SK-N-SH (cell line): Measurements from ENCODE around the gene TMEM179. TPM values are rescaled to one million over a fixed set of nuclear protein-coding genes. Genes with fewer than 3 reads are reported as not detected.

ENCODE experiments used
- CTCF ChIA-PET: fragments of 300-600, 350-600 bp; formaldehyde crosslinking; extraction: SDS; loops from one replicate; lab custom pipeline; 2021; lab: Yijun Ruan, JAX
- POLR2A ChIA-PET: fragments of 350-600 bp; sonication (Branson Sonifier 250); formaldehyde crosslinking; extraction: SDS; loops from one replicate; lab custom pipeline; 2020; ENCODE audit warnings: antibody characterized with exemption, inconsistent platforms; lab: Yijun Ruan, JAX
- DNase-seq: peaks from one replicate; pipeline ENCODE4 v3.0.0; 2012
- H2AFZ ChIP-seq: fragments of 200-600 bp; sonication (generic); 2 replicates; pipeline ENCODE4 v1.8.1; 2016; ENCODE audit warnings: antibody characterized with exemption, mild to moderate bottlenecking, low read depth
- H3F3A ChIP-seq: fragments of 200-600 bp; sonication (generic); replicated peaks from 2 replicates; pipeline ENCODE3; 2016; ENCODE audit warnings: antibody characterized with exemption, mild to moderate bottlenecking; ENCODE audit not compliant: insufficient read depth
- H3K27ac ChIP-seq, 2 experiments: fragments of 200-500 bp in 1 of 2; fragments of 200-600 bp in 1 of 2; sonication (Bioruptor generic) in 1 of 2; sonication (generic), shearing (Covaris generic) in 1 of 2; 2 replicates each; pipeline versions ENCODE4 v1.5.1 to v1.6.1; 2014 to 2016; ENCODE audit warnings: low read depth in 2 of 2, inconsistent platforms in 1 of 2, low read length in 1 of 2, mild to moderate bottlenecking in 1 of 2, mixed read lengths in 1 of 2
- H3K27me3 ChIP-seq: fragments of 200-600 bp; sonication (generic), shearing (Covaris generic); 2 replicates; pipeline ENCODE4 v1.6.1; 2016; ENCODE audit warnings: mixed run types; ENCODE audit not compliant: insufficient read depth
- H3K36me3 ChIP-seq, 2 experiments: fragments of 200-500 bp in 1 of 2; fragments of 200-600 bp in 1 of 2; sonication (Bioruptor generic) in 1 of 2; sonication (generic) in 1 of 2; replicated peaks in 1 of 2; 2 replicates each; pipeline versions ENCODE3 to v1.5.1; 2014 to 2016; ENCODE audit warnings: low read length in 1 of 2, mild to moderate bottlenecking in 1 of 2; ENCODE audit not compliant: insufficient read depth in 2 of 2, control insufficient read depth in 1 of 2
- H3K4me1 ChIP-seq, 2 experiments: fragments of 200-500 bp in 1 of 2; fragments of 200-600 bp in 1 of 2; sonication (Bioruptor generic) in 1 of 2; sonication (generic), shearing (Covaris generic) in 1 of 2; 2 replicates each; pipeline versions ENCODE4 v1.5.1 to v1.6.1; 2014 to 2016; ENCODE audit warnings: low read depth in 1 of 2, low read length in 1 of 2, mixed run types in 1 of 2; ENCODE audit not compliant: insufficient read depth in 2 of 2, control insufficient read depth in 1 of 2
- H3K4me2 ChIP-seq: fragments of 200-600 bp; sonication (generic), shearing (Covaris generic); 2 replicates; pipeline ENCODE4 v1.6.1; 2017; ENCODE audit warnings: mixed run types
- H3K4me3 ChIP-seq, 2 experiments: fragments of 200-500 bp in 1 of 2; fragments of 200-600 bp in 1 of 2; sonication (Bioruptor generic) in 1 of 2; sonication (generic), shearing (Covaris generic) in 1 of 2; 2 replicates each; pipeline versions ENCODE4 v1.5.1 to v1.8.1; 2014 to 2016; ENCODE audit warnings: low read depth in 2 of 2, inconsistent platforms in 1 of 2, low read length in 1 of 2, mild to moderate bottlenecking in 1 of 2, mixed read lengths in 1 of 2, moderate library complexity in 1 of 2
- H3K79me2 ChIP-seq: fragments of 200-600 bp; sonication (generic); 2 replicates; pipeline ENCODE4 v1.8.1; 2017; ENCODE audit warnings: mild to moderate bottlenecking; ENCODE audit not compliant: insufficient read depth
- H3K9ac ChIP-seq: fragments of 200-600 bp; sonication (generic); 2 replicates; pipeline ENCODE4 v1.6.1; 2017; ENCODE audit warnings: mixed run types
- H3K9me2 ChIP-seq: fragments of 200-600 bp; sonication (generic); 2 replicates; pipeline ENCODE4 v1.6.1; 2017; ENCODE audit warnings: mixed run types
- H3K9me3 ChIP-seq: fragments of 200-600 bp; sonication (generic); 2 replicates; pipeline ENCODE4 v1.6.1; 2017; ENCODE audit warnings: mixed run types, mild to moderate bottlenecking, moderate library complexity
- H4K20me1 ChIP-seq: fragments of 200-600 bp; sonication (generic); 2 replicates; pipeline ENCODE4 v1.6.1; 2017; ENCODE audit warnings: mild to moderate bottlenecking, mixed run types; ENCODE audit not compliant: insufficient read depth
- ELF1 ChIP-seq: IDR thresholded peaks from 2 replicates; pipeline ENCODE4 v1.4.0; 2012
- EP300 ChIP-seq, 2 experiments: IDR thresholded peaks; 2 replicates each; pipeline versions ENCODE4 v1.4.0 to v1.6.1; 2012; ENCODE audit warnings: borderline replicate concordance in 1 of 2, low read depth in 1 of 2, low read length in 1 of 2
- FOXM1 ChIP-seq: IDR thresholded peaks from 2 replicates; pipeline ENCODE4 v1.4.0; 2012; ENCODE audit warnings: low read depth, mild to moderate bottlenecking
- GABPA ChIP-seq: IDR thresholded peaks from 2 replicates; pipeline ENCODE4 v1.4.0; 2012; ENCODE audit warnings: low read depth, mild to moderate bottlenecking
- JUND ChIP-seq: IDR thresholded peaks from 2 replicates; pipeline ENCODE4 v1.4.0; 2012
- MEF2A ChIP-seq: IDR thresholded peaks from 2 replicates; pipeline ENCODE4 v1.4.0; 2012; ENCODE audit warnings: low read depth, borderline replicate concordance
- NRF1 ChIP-seq: IDR thresholded peaks from 2 replicates; pipeline ENCODE4 v1.6.1; 2012; ENCODE audit warnings: low read depth, mild to moderate bottlenecking, low read length
- POLR2AphosphoS5 ChIP-seq: IDR thresholded peaks from 2 replicates; pipeline ENCODE4 v1.6.1; 2012; ENCODE audit warnings: low read depth, low read length
- RAD21 ChIP-seq: IDR thresholded peaks from 2 replicates; pipeline ENCODE4 v1.6.1; 2012; ENCODE audit warnings: mild to moderate bottlenecking, low read length
- RCOR1 ChIP-seq: fragments of 150-350 bp; IDR thresholded peaks from 2 replicates; pipeline ENCODE4 v1.6.1; 2017; ENCODE audit warnings: antibody characterized with exemption, low read length
- RXRA ChIP-seq: IDR thresholded peaks from 2 replicates; pipeline ENCODE4 v1.4.0; 2012; ENCODE audit warnings: low read depth, mild to moderate bottlenecking, borderline replicate concordance
- SMC3 ChIP-seq: IDR thresholded peaks from 2 replicates; pipeline ENCODE4 v1.6.1; 2012; ENCODE audit warnings: low read depth, low read length, improper control_type of control experiment
- TAF1 ChIP-seq: IDR thresholded peaks from 2 replicates; pipeline ENCODE4 v1.6.1; 2012; ENCODE audit warnings: low read depth, mild to moderate bottlenecking, low read length, moderate library complexity, borderline replicate concordance
- TCF12 ChIP-seq: IDR thresholded peaks from 2 replicates; pipeline ENCODE4 v1.4.0; 2012
- TEAD4 ChIP-seq: IDR thresholded peaks from 2 replicates; pipeline ENCODE4 v1.4.0; 2012; ENCODE audit warnings: mild to moderate bottlenecking, borderline replicate concordance; ENCODE audit not compliant: insufficient read depth
- WGBS: methylation state at CpG from one replicate; pipeline ENCODE4 v1.1.6; 2017; ENCODE audit warnings: low lambda C conversion rate; 5-methylcytosine and 5-hydroxymethylcytosine counted together
- polyA plus RNA-seq, 3 experiments: library from polyadenylated mRNA; depleted of rRNA; stranded (reverse); fragments of >200 nt; gene quantifications; 2 replicates each; pipeline ENCODE4 v1.2.3, GENCODE V29; 2012
- TF ChIP-seq, protein P1 (sequence below): IDR thresholded peaks from 2 replicates; pipeline ENCODE4 v1.6.1; 2012; ENCODE audit warnings: mild to moderate bottlenecking, low read depth, low read length, moderate library complexity
- TF ChIP-seq, protein P2 (sequence below): IDR thresholded peaks from 2 replicates; pipeline ENCODE4 v1.4.0; 2012; ENCODE audit warnings: low read depth, borderline replicate concordance
- TF ChIP-seq, protein P3 (sequence below): fragments of 150-350 bp; IDR thresholded peaks from 2 replicates; pipeline ENCODE4 v1.6.1; 2017; ENCODE audit warnings: antibody characterized with exemption, low read length, low read depth, borderline replicate concordance
- TF ChIP-seq, protein P4 (sequence below): fragments of 150-350 bp; IDR thresholded peaks from 2 replicates; pipeline ENCODE4 v1.6.1; 2016; ENCODE audit warnings: mild to moderate bottlenecking, low read depth, low read length
- TF ChIP-seq, protein P5 (sequence below): IDR thresholded peaks from 2 replicates; pipeline ENCODE4 v1.4.0; 2012; ENCODE audit warnings: low read depth

Gene TMEM179
- polyA plus RNA-seq, 1 of the 3 experiments (the other 2 are of a cell fraction), result 1.7 TPM

DNA sequence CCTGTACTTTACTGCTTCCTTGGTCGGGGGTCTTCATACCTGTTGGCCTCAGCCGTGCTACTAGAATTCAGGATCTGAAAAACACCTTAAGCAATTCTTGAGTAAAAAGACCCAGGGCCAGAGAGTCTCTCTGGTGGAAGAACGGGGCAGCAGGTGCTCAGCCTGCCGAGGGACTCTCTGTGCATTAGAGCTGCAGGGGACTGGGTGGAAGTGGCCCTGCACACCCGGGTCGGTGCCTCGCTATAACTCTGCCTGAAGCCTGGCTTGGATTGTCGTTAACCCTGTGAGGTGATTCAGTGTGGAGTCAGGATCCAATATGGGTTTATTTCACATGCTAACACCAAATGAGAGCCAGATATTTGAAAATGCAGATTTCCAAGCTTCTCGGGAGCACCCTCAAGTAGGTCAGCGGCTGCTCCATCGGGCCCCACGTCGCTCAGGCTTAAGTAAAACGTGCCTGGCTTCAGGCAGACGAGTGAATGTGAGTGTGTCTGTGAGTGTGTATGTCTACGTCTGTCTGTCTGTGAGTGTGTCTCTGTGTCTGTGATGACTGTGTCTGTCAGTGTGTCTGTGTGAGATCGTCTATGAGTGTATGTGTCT lies 60.1 kb downstream of the TMEM179 start (continued):
- TF ChIP-seq POLR2AphosphoS5 (no peak), TCF12 (no peak), GABPA (no peak), TAF1 (no peak), RCOR1 (no peak), ELF1 (no peak), JUND (no peak), RXRA (no peak)
- TF ChIP-seq, protein P1, sequence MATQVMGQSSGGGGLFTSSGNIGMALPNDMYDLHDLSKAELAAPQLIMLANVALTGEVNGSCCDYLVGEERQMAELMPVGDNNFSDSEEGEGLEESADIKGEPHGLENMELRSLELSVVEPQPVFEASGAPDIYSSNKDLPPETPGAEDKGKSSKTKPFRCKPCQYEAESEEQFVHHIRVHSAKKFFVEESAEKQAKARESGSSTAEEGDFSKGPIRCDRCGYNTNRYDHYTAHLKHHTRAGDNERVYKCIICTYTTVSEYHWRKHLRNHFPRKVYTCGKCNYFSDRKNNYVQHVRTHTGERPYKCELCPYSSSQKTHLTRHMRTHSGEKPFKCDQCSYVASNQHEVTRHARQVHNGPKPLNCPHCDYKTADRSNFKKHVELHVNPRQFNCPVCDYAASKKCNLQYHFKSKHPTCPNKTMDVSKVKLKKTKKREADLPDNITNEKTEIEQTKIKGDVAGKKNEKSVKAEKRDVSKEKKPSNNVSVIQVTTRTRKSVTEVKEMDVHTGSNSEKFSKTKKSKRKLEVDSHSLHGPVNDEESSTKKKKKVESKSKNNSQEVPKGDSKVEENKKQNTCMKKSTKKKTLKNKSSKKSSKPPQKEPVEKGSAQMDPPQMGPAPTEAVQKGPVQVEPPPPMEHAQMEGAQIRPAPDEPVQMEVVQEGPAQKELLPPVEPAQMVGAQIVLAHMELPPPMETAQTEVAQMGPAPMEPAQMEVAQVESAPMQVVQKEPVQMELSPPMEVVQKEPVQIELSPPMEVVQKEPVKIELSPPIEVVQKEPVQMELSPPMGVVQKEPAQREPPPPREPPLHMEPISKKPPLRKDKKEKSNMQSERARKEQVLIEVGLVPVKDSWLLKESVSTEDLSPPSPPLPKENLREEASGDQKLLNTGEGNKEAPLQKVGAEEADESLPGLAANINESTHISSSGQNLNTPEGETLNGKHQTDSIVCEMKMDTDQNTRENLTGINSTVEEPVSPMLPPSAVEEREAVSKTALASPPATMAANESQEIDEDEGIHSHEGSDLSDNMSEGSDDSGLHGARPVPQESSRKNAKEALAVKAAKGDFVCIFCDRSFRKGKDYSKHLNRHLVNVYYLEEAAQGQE, result no peak

DNA sequence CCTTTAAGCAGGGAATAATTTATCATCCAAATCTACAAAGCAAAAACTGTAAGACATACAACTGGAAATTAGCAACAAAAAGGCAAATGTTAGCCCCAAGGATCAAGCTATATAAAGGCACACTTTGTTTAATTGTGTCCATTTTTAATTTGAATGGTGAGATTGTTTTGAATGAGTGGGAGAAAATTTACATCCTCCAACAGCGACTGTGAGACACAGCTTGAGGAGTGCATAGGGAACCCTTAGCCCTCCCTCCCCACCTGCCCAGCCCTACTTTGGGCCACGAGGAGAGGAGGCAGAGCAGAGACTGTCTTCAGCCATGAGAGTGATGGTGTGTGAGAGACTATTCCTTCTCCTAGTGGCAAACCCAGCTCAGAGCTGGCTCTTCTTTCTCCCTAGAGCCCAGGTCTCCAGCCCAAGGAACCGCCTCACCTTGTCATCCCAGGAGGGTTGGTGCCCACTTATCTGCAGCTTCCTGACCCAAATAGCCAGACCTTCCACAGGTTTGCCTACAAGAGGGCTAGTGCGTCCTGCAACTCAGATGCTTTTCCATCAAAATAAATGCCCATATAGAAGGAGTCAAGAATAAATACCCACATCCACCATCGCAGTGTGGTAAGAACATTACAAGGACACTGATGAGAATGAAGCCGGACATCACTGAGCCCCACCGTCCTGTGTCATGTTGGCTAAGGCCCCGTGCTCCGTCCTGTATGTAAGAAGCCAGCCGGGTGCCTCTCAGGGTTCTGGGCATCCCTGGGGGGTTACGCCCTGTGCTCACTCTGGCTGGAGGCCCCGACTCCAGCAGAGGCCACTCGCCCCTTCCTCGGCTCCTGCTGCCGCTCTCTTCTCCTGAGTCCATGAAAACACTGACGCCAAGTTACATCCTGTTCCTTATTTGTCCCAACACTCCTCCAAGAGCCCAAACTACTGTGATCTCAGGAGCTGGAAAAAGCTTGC lies 61.4 kb downstream of the TMEM179 start:
- Histone ChIP-seq H3K27me3 (no peaks in the 10 kb centered on the region), H2AFZ (no peak overlapping the region), H3K4me2 (no peak overlapping the region), H3K4me1 (no peaks in the 10 kb centered on the region; a peak in 2 of 4 replicates), H3K9ac (no peak overlapping the region), H3K4me3 (no peak overlapping the region), H3F3A (no peaks in the 10 kb centered on the region), H3K9me2 (no peaks in the 10 kb centered on the region), H4K20me1 (no peaks in the 10 kb centered on the region), H3K79me2 (no peaks in the 10 kb centered on the region), H3K27ac (no peak overlapping the region), H3K36me3 (no peaks in the 10 kb centered on the region), H3K9me3 (no peaks in the 10 kb centered on the region)
- POLR2A ChIA-PET, result no interaction called here
- WGBS, result 51% methylated on average over 16 of the region's 16 CpGs
- DNase-seq, result no peak
- CTCF ChIA-PET, result interaction anchor here (1.1 to 1.8 kb wide), 2 partner anchors 20 to 53 kb away, joined by 3 to 6 read pairs; no protein-coding TSS in a partner anchor
- TF ChIP-seq FOXM1 (no peak), ELF1 (no peak), SMC3 (no peak), MEF2A (no peak), POLR2AphosphoS5 (no peak), NRF1 (no peak), TEAD4 (no peak), TCF12 (no peak), RAD21 (no peak), EP300 (IDR thresholded peaks at IDR 0.05; ENCODE audit: borderline replicate concordance in 1 of 2, low read depth in 1 of 2, low read length in 1 of 2) (no peak)
- TF ChIP-seq, protein P2, sequence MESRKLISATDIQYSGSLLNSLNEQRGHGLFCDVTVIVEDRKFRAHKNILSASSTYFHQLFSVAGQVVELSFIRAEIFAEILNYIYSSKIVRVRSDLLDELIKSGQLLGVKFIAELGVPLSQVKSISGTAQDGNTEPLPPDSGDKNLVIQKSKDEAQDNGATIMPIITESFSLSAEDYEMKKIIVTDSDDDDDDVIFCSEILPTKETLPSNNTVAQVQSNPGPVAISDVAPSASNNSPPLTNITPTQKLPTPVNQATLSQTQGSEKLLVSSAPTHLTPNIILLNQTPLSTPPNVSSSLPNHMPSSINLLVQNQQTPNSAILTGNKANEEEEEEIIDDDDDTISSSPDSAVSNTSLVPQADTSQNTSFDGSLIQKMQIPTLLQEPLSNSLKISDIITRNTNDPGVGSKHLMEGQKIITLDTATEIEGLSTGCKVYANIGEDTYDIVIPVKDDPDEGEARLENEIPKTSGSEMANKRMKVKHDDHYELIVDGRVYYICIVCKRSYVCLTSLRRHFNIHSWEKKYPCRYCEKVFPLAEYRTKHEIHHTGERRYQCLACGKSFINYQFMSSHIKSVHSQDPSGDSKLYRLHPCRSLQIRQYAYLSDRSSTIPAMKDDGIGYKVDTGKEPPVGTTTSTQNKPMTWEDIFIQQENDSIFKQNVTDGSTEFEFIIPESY, result no peak
- TF ChIP-seq, protein P3, sequence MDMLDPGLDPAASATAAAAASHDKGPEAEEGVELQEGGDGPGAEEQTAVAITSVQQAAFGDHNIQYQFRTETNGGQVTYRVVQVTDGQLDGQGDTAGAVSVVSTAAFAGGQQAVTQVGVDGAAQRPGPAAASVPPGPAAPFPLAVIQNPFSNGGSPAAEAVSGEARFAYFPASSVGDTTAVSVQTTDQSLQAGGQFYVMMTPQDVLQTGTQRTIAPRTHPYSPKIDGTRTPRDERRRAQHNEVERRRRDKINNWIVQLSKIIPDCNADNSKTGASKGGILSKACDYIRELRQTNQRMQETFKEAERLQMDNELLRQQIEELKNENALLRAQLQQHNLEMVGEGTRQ, result no peak
- TF ChIP-seq, protein P4, sequence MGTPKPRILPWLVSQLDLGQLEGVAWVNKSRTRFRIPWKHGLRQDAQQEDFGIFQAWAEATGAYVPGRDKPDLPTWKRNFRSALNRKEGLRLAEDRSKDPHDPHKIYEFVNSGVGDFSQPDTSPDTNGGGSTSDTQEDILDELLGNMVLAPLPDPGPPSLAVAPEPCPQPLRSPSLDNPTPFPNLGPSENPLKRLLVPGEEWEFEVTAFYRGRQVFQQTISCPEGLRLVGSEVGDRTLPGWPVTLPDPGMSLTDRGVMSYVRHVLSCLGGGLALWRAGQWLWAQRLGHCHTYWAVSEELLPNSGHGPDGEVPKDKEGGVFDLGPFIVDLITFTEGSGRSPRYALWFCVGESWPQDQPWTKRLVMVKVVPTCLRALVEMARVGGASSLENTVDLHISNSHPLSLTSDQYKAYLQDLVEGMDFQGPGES, result no peak
- TF ChIP-seq, protein P5, sequence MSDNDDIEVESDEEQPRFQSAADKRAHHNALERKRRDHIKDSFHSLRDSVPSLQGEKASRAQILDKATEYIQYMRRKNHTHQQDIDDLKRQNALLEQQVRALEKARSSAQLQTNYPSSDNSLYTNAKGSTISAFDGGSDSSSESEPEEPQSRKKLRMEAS, result no peak
